Uterus (tissue), 2 donors: ENCODE data around the gene CDH3.

Experiments
- POLR2A ChIP-seq, 2 donors: fragments of 450-650 bp; IDR thresholded peaks; one replicate each; pipeline ENCODE4 v1.6.1; 2016; ENCODE audit warnings: antibody characterized with exemption in 2 of 2, mild to moderate bottlenecking in 1 of 2, moderate library complexity in 1 of 2
- TF ChIP-seq, protein P1 (sequence below), 4 experiments: fragments of 200-600 bp in 2 of 4; fragments of 450-650 bp in 2 of 4; sonication (generic) in 2 of 4; IDR thresholded peaks; one replicate each; pipeline ENCODE4 v1.5.1; 2016 to 2019; ENCODE audit warnings: antibody characterized with exemption in 4 of 4, mild to moderate bottlenecking in 2 of 4, moderate library complexity in 1 of 4

DNA sequence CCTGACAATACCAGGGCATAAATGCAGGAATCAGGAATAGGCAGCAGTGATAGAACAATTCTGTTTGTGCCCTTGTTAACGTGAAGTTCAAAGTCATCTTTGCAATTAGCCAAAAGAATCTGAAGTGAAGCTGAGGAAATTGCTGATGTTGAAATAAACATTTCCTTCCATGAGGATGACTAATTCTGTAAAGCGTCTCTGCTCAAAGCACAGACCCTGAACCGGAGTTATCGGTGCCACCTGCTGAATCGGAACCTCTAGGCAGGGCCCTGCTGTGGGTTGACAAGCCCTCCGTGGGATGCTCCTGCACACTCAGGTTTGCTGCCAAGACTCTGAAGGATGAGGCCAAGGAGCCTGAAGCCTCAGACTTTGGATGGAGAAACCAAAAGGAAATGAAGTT is 55.0 kb downstream of the CDH3 start:
- TF ChIP-seq, protein P1, sequence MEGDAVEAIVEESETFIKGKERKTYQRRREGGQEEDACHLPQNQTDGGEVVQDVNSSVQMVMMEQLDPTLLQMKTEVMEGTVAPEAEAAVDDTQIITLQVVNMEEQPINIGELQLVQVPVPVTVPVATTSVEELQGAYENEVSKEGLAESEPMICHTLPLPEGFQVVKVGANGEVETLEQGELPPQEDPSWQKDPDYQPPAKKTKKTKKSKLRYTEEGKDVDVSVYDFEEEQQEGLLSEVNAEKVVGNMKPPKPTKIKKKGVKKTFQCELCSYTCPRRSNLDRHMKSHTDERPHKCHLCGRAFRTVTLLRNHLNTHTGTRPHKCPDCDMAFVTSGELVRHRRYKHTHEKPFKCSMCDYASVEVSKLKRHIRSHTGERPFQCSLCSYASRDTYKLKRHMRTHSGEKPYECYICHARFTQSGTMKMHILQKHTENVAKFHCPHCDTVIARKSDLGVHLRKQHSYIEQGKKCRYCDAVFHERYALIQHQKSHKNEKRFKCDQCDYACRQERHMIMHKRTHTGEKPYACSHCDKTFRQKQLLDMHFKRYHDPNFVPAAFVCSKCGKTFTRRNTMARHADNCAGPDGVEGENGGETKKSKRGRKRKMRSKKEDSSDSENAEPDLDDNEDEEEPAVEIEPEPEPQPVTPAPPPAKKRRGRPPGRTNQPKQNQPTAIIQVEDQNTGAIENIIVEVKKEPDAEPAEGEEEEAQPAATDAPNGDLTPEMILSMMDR (IDR thresholded peaks at IDR 0.05) = no peak
- TF ChIP-seq POLR2A (IDR thresholded peaks at IDR 0.05) = no peak
